DOHH2 (cell line): ENCODE results near the gene RGPD3.

Source experiments
- H3F3A ChIP-seq: fragments of 200-600 bp; sonication (generic), shearing (Covaris generic); 2 replicates; pipeline ENCODE4 v1.6.0; 2016; ENCODE audit warnings: antibody characterized with exemption, mild to moderate bottlenecking; ENCODE audit not compliant: control insufficient read depth, insufficient read depth
- H3K27ac ChIP-seq: fragments of 200-600 bp; sonication (generic); 2 replicates; pipeline ENCODE4 v1.5.1; 2014; ENCODE audit warnings: low read depth, mild to moderate bottlenecking, low read length, moderate library complexity
- H3K27me3 ChIP-seq: fragments of 200-600 bp; sonication (generic); 2 replicates; pipeline ENCODE4 v1.6.1; 2014; ENCODE audit warnings: mild to moderate bottlenecking, low read length, mixed read lengths; ENCODE audit not compliant: control insufficient read depth
- H3K36me3 ChIP-seq: fragments of 200-600 bp; sonication (generic); 2 replicates; pipeline ENCODE4 v1.6.1; 2014; ENCODE audit warnings: mild to moderate bottlenecking, low read length, moderate library complexity, mixed read lengths; ENCODE audit not compliant: control insufficient read depth
- H3K4me1 ChIP-seq: fragments of 200-600 bp; sonication (generic); 2 replicates; pipeline ENCODE4 v1.6.1; 2014; ENCODE audit warnings: mild to moderate bottlenecking, low read length, mixed read lengths; ENCODE audit not compliant: control insufficient read depth
- H3K4me2 ChIP-seq: fragments of 200-600 bp; sonication (generic); 2 replicates; pipeline ENCODE4 v1.6.0; 2014; ENCODE audit warnings: mild to moderate bottlenecking, low read length, moderate library complexity
- H3K4me3 ChIP-seq: fragments of 200-600 bp; sonication (generic); 2 replicates; pipeline ENCODE4 v1.5.1; 2014; ENCODE audit warnings: mild to moderate bottlenecking, low read length, mixed read lengths
- H3K79me2 ChIP-seq: fragments of 200-600 bp; sonication (generic); 2 replicates; pipeline ENCODE4 v1.6.1; 2014; ENCODE audit warnings: mild to moderate bottlenecking, low read length, mixed read lengths; ENCODE audit not compliant: control insufficient read depth
- H3K9me2 ChIP-seq: fragments of 200-600 bp; sonication (generic); replicated peaks from 2 replicates; pipeline ENCODE4 v1.6.1; 2014; ENCODE audit warnings: mild to moderate bottlenecking, low read length, mixed read lengths; ENCODE audit not compliant: control insufficient read depth
- H3K9me3 ChIP-seq: fragments of 200-600 bp; sonication (generic); 2 replicates; pipeline ENCODE4 v1.6.1; 2014; ENCODE audit warnings: antibody characterized with exemption, low read length, mixed read lengths; ENCODE audit not compliant: control insufficient read depth, insufficient read depth
- H4K20me1 ChIP-seq: fragments of 200-600 bp; sonication (generic); 2 replicates; pipeline ENCODE4 v1.6.0; 2014; ENCODE audit warnings: low read depth, mild to moderate bottlenecking, antibody characterized with exemption, low read length, moderate library complexity; ENCODE audit not compliant: control insufficient read depth, insufficient read depth
- EZH2phosphoT487 ChIP-seq: fragments of 200-600 bp; sonication (generic); IDR thresholded peaks from 2 replicates; pipeline ENCODE4 v1.6.1; 2017; ENCODE audit warnings: borderline replicate concordance, mild to moderate bottlenecking, antibody characterized with exemption, low read length, moderate library complexity, mixed read lengths
- TF ChIP-seq, protein P1 (sequence below): fragments of 200-600 bp; sonication (generic); IDR thresholded peaks from one replicate; pipeline ENCODE4 v1.5.1; 2014; ENCODE audit warnings: antibody characterized with exemption, mild to moderate bottlenecking, low read depth, low read length; ENCODE audit not compliant: poor library complexity, severe bottlenecking

RGPD3 gene

DNA sequence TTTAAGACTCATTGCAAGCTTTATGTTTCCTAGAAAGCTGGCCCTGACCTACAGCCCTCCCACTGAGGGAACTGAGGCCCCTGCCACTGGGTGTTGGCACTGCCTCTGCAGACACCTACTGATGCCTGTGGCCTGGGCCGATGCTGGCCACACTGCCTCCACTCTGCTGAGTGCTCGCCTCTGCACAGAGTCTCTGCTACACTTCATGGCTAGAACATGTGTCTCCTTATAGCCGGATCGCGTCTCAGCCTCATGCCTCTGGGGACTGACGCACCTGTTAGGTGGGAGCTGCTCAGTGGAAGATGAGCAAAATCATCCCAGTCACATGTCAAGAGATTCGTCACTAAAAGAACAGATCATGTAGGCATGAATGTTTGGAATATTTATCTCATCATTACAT is 108.7 kb downstream of the RGPD3 start:
- TF ChIP-seq EZH2phosphoT487, result no peak
- TF ChIP-seq, protein P1, sequence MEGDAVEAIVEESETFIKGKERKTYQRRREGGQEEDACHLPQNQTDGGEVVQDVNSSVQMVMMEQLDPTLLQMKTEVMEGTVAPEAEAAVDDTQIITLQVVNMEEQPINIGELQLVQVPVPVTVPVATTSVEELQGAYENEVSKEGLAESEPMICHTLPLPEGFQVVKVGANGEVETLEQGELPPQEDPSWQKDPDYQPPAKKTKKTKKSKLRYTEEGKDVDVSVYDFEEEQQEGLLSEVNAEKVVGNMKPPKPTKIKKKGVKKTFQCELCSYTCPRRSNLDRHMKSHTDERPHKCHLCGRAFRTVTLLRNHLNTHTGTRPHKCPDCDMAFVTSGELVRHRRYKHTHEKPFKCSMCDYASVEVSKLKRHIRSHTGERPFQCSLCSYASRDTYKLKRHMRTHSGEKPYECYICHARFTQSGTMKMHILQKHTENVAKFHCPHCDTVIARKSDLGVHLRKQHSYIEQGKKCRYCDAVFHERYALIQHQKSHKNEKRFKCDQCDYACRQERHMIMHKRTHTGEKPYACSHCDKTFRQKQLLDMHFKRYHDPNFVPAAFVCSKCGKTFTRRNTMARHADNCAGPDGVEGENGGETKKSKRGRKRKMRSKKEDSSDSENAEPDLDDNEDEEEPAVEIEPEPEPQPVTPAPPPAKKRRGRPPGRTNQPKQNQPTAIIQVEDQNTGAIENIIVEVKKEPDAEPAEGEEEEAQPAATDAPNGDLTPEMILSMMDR, result no peak
- H4K20me1 ChIP-seq, result no peaks in the 10 kb centered on the region
- no peak overlapping the region for H3K27ac ChIP-seq
- H3K4me2 ChIP-seq, result no peak overlapping the region
- no peaks in the 10 kb centered on the region for H3K36me3 ChIP-seq
- H3K79me2 ChIP-seq, result no peaks in the 10 kb centered on the region
- H3K4me3 ChIP-seq, result no peak overlapping the region
- H3K9me3 ChIP-seq, result no peaks in the 10 kb centered on the region
- H3K4me1 ChIP-seq, result no peaks in the 10 kb centered on the region
- no peaks in the 10 kb centered on the region for H3K9me2 ChIP-seq
- H3K27me3 ChIP-seq, result no peaks in the 10 kb centered on the region
- H3F3A ChIP-seq, result no peaks in the 10 kb centered on the region

DNA sequence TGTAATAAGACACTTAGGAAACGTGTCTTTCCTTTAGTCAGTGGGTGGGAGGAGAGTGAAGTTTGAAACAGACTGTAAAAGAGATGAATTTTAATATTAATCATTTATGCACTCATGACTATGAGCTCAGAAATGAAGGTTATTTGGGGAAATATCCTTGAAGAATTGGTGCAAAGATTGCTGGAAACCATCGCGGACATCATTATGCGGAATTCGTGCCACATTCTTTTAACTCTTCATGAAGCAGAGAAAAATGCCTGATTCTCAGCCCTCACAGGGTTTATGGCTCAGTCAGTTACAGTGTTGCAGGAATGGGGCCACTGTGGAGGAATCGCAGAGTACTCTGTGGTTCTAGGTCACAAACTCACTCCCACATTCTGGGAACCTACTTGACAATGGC is 109.7 kb downstream of the RGPD3 start:
- no peak overlapping the region for H3K4me3 ChIP-seq
- H3K4me2 ChIP-seq, result no peak overlapping the region
- H4K20me1 ChIP-seq, result no peaks in the 10 kb centered on the region
- no peaks in the 10 kb centered on the region for H3K36me3 ChIP-seq
- no peaks in the 10 kb centered on the region for H3F3A ChIP-seq
- no peak overlapping the region for H3K27ac ChIP-seq
- H3K27me3 ChIP-seq, result no peaks in the 10 kb centered on the region
- H3K79me2 ChIP-seq, result no peaks in the 10 kb centered on the region
- H3K4me1 ChIP-seq, result no peaks in the 10 kb centered on the region
- H3K9me3 ChIP-seq, result no peaks in the 10 kb centered on the region
- TF ChIP-seq, protein P1, result no peak
- no peak for TF ChIP-seq EZH2phosphoT487
- no peaks in the 10 kb centered on the region for H3K9me2 ChIP-seq

DNA sequence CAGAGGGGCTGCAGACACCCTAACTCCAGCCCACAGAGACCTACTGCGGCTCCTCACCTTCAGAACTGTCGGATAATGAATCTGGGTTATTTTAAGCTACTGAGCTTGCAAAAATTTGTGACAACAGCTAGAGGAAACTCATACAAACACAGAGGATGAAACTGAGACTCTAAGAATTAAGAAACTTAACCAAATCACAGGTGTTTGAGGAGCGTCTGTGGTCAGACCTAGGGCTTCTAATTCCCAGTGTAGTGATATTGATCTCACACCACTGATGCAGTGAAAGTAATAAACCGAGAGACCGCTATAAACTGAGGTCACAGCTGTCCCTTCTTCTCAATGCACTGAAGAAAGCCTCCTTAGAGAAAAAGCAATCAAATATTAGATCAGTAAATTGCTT is 110.1 kb downstream of the RGPD3 start:
- Histone ChIP-seq H3K9me2 (no peaks in the 10 kb centered on the region), H3K4me1 (no peaks in the 10 kb centered on the region), H3K27me3 (no peaks in the 10 kb centered on the region), H3K36me3 (no peaks in the 10 kb centered on the region), H3K4me2 (no peak overlapping the region), H3K79me2 (no peaks in the 10 kb centered on the region), H3F3A (no peaks in the 10 kb centered on the region), H3K27ac (no peak overlapping the region), H3K9me3 (no peaks in the 10 kb centered on the region), H3K4me3 (no peak overlapping the region), H4K20me1 (no peaks in the 10 kb centered on the region)
- TF ChIP-seq EZH2phosphoT487, result no peak
- TF ChIP-seq, protein P1, result no peak

DNA sequence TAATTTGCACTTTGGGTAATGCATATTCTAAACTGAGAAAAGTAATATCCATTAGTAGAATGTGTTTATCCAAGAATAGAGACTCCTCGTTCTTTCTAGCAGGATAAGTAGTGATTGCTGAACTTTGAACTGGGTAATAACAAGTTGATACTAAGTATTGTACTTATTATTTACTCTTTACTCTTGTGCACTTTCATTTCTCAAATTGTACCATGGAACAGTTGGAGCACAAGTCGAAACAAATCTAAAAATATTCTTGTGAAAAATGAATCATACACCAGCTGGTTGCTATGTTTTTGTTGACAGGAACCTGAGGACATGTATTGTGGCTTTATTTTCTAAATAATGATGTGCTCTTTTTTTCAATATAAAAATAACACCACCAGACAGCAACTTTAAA is 111.9 kb downstream of the RGPD3 start:
- Histone ChIP-seq H3K9me2 (no peaks in the 10 kb centered on the region), H3K27me3 (no peaks in the 10 kb centered on the region), H3K4me3 (no peak overlapping the region), H3K79me2 (no peaks in the 10 kb centered on the region), H3K9me3 (no peaks in the 10 kb centered on the region), H4K20me1 (no peaks in the 10 kb centered on the region), H3K4me2 (no peak overlapping the region), H3K4me1 (no peaks in the 10 kb centered on the region), H3K36me3 (no peaks in the 10 kb centered on the region), H3K27ac (no peak overlapping the region), H3F3A (no peaks in the 10 kb centered on the region)
- TF ChIP-seq, protein P1, result no peak
- no peak for TF ChIP-seq EZH2phosphoT487
